Measurements from ENCODE around the gene TES. TPM values are rescaled to one million over a fixed set of nuclear protein-coding genes. Genes with fewer than 3 reads are reported as not detected.

Gene TES
- total and polyA plus RNA-seq, 9 of the 15 experiments (the other 6 are each of a cell fraction or from before 2014, with no cell fraction given): 20.7 to 61.6 (median 53.8) TPM

DNA sequence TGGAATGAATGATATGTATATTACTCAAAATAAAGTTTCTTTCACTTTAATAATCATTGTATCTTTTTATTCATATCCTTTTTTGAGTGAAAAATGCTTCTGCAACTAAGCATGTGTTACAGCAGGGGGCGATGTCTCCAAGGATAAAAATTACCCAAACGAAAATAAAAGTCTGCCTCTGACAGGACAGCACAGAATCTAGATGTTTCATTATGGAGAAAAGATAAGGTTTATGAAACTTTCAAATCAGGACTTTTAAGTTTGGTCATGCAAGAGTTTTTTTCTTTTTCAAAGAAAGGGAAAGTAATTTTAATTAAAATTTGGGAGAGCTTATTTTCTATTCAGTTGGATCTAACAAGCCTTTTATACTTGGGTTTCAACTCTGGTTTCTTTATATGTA is 48.4 kb downstream of the TES start (continued):
- TF ChIP-seq SLC30A9 (CRISPR knock-in tag; IDR thresholded peaks at IDR 0.05): no peak
- TF ChIP-seq POLR2AphosphoS2 (IDR thresholded peaks at IDR 0.05; ENCODE audit: low read length): peak; percentile 86
- TF ChIP-seq SRSF3 (IDR thresholded peaks at IDR 0.05; ENCODE audit: insufficient read depth, low read length): no peak
- no peak for TF ChIP-seq CXXC5 (CRISPR knock-in tag; IDR thresholded peaks at IDR 0.05)

DNA sequence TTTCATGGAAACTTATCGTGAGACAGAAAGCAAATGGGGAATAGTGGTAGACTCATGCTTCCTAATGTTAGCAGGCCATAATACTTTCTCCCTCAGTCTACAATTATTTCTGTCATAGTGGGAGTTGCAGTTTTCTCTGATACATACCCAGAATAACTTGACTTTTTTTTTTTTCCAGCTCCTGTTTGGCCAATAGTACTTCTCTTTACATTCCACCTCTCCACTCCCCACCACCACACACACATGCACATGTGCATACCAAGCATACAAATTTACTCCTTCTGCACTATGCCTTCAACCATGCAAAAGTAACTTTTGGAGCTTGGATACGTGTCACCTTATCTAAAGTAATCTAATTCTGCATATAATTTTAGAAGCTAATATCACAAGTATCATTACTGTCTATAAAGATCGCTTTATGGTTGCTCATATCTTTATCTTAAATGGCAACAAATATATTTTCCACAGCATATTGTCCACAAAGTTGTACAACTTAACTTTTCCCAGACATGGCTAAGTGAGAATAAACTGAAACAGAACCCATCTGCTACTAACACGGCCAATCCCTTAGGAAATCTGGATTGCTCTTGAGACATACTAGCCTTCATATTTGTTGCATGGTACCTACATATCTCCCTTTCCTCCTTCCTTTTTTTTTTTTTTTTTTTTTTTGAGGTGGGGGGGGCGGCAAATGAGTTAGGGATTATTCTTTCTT is 49.0 kb downstream of the TES start:
- Histone ChIP-seq H3K4me3 (no peak overlapping the region), H3K4me1 (replicated peaks in 1 of 2; ENCODE audit: control insufficient read depth in 2 of 2, insufficient read depth in 2 of 2, low read length in 2 of 2) (no peaks in the 10 kb centered on the region), H3K4me2 (ENCODE audit: insufficient read depth, low read length) (no peak overlapping the region), H3K9ac (ENCODE audit: insufficient read depth in 1 of 2, low read depth in 2 of 2, low read length in 2 of 2) (no peak overlapping the region), H3K9me1 (ENCODE audit: control insufficient read depth, insufficient read depth, low read length) (no peaks in the 10 kb centered on the region), H3K36me3 (ENCODE audit: control insufficient read depth, insufficient read depth, low read length) (peaks cover 5% of the 10 kb centered on the region; the same call in 1 of the 3 replicates), H3K79me2 (ENCODE audit: control insufficient read depth, insufficient read depth, low read length) (no peaks in the 10 kb centered on the region), H2AFZ (ENCODE audit: low read depth, low read length) (no peak overlapping the region), H3K27me3 (ENCODE audit: control insufficient read depth in 2 of 2, insufficient read depth in 2 of 2, low read length in 2 of 2) (no peaks in the 10 kb centered on the region), H3K27ac (ENCODE audit: extremely low read depth, low read depth, low read length) (no peak overlapping the region), H4K20me1 (replicated peaks; ENCODE audit: control insufficient read depth, insufficient read depth, low read length) (no peaks in the 10 kb centered on the region), H3K9me3 (replicated peaks; ENCODE audit: control insufficient read depth, insufficient read depth, low read depth, low read length) (no peaks in the 10 kb centered on the region)
- ChIA-PET CTCF (ENCODE audit: low intra/inter-chr PET ratio) (interaction anchor here (1.1 to 4.5 kb wide), 7 partner anchors 23 to 550 kb away, joined by 8 to 97 read pairs (median 14); partner anchors contain the start of gene CAV1), POLR2A (interaction anchor here (0.7 to 1.8 kb wide), 2 partner anchors 8 to 267 kb away, joined by 4 to 5 read pairs; no protein-coding TSS in a partner anchor)
- TF ChIP-seq POLR2H (tag; IDR thresholded peaks at IDR 0.05; ENCODE audit: low read depth) (0 out of 2 replicates have a peak, but pooled peaks have one; percentile 25), ZNF143 (CRISPR knock-in tag; IDR thresholded peaks at IDR 0.05) (no peak)
- BruUV-seq (replicated peaks): no TSS peak
- no peak for ATAC-seq
- intact Hi-C loops (cut with micrococcal nuclease): loop anchor here (2.0 kb wide), 4 partner anchors 87 to 549 kb away; no protein-coding TSS in a partner anchor
- DNase-seq (ENCODE audit: extremely low read depth in 1 of 4, low spot score in 3 of 4): no peak
- in situ Hi-C loops (cut with MboI): loop anchor here (5.0 kb wide), 1 partner anchor 553 kb away; no protein-coding TSS in a partner anchor
- no peak for FAIRE-seq
- WGBS (ENCODE audit: insufficient coverage, low coverage, missing lambda C conversion rate): 18% methylated on average over 5 of the region's 5 CpGs

Data from K562 (cell line).